GM19324 (cell line): Measurements from ENCODE around the gene USP34.

Source experiments
- ATAC-seq: cut with Tn5 transposase; IDR thresholded peaks from one replicate; pipeline ENCODE4 v1.9.1; 2021; ENCODE audit warnings: mild to moderate bottlenecking, moderate library complexity; ENCODE audit not compliant: unreplicated experiment, low FRiP score

The USP34 gene

GRCh38 chr2:61262699-61263098 is 208.2 kb downstream of the USP34 start:
- ATAC-seq: no peak

- no peak for ATAC-seq
These were observed 213.4 kb downstream of the USP34 start for GRCh38 chr2:61257446-61257845.

- no peak for ATAC-seq
These were observed 215.1 kb downstream of the USP34 start for GRCh38 chr2:61255580-61256437.

GRCh38 chr2:61254536-61254935 is 216.4 kb downstream of the USP34 start:
- ATAC-seq: no peak

GRCh38 chr2:61253136-61253535 is 217.8 kb downstream of the USP34 start:
- no peak for ATAC-seq

GRCh38 chr2:61252031-61252430 is 218.9 kb downstream of the USP34 start:
- no peak for ATAC-seq

GRCh38 chr2:61249521-61250071 is 221.3 kb downstream of the USP34 start:
- ATAC-seq: no peak

GRCh38 chr2:61247204-61247812 is 223.6 kb downstream of the USP34 start:
- no peak for ATAC-seq

GRCh38 chr2:61244694-61245093 is 226.2 kb downstream of the USP34 start:
- ATAC-seq: no peak

- ATAC-seq: no peak
These were observed 229.6 kb downstream of the USP34 start for GRCh38 chr2:61241266-61241665.

GRCh38 chr2:61238219-61239012 is 232.5 kb downstream of the USP34 start:
- no peak for ATAC-seq

GRCh38 chr2:61235716-61236115 is 235.2 kb downstream of the USP34 start:
- ATAC-seq: no peak

- ATAC-seq: no peak
These were observed 237.3 kb downstream of the USP34 start for GRCh38 chr2:61233581-61233980.

- no peak for ATAC-seq
These were observed 241.0 kb downstream of the USP34 start for GRCh38 chr2:61229936-61230335.

GRCh38 chr2:61222567-61222966 is 248.3 kb downstream of the USP34 start:
- no peak for ATAC-seq

- ATAC-seq: no peak
These were observed 249.1 kb downstream of the USP34 start for GRCh38 chr2:61221819-61222218.

- no peak for ATAC-seq
These were observed 250.1 kb downstream of the USP34 start for GRCh38 chr2:61220768-61221167.

GRCh38 chr2:61218817-61219170 is 252.1 kb downstream of the USP34 start:
- ATAC-seq: no peak

GRCh38 chr2:61218076-61218816 is 252.6 kb downstream of the USP34 start:
- no peak for ATAC-seq

GRCh38 chr2:61214171-61214570 is 256.7 kb downstream of the USP34 start:
- no peak for ATAC-seq
